GM21825 (cell line): ENCODE results near the gene RARRES2.
"Not testable (repeated sequence)": the region's sequence is repeated elsewhere in the genome, so short reads cannot be mapped to it uniquely, and the experiment has no call there.

ENCODE experiments used
- ATAC-seq: cut with Tn5 transposase; IDR thresholded peaks from one replicate; pipeline ENCODE4 v1.9.1; 2021; ENCODE audit warnings: mild to moderate bottlenecking, moderate library complexity; ENCODE audit not compliant: unreplicated experiment

RARRES2 gene

GRCh38 chr7:150322114-150322832, 19.2 kb downstream of the RARRES2 start:
- no peak for ATAC-seq

GRCh38 chr7:150321788-150322113, 19.7 kb downstream of the RARRES2 start:
- ATAC-seq: no peak

GRCh38 chr7:150317748-150318444, 23.5 kb downstream of the RARRES2 start:
- no peak for ATAC-seq

- not testable (repeated sequence) for ATAC-seq
These were observed 24.4 kb downstream of the RARRES2 start for GRCh38 chr7:150316987-150317386.

- ATAC-seq: no peak
These were observed 26.7 kb downstream of the RARRES2 start for GRCh38 chr7:150314639-150315239.

- ATAC-seq: no peak
These were observed 27.6 kb downstream of the RARRES2 start for GRCh38 chr7:150313870-150314269.

GRCh38 chr7:150313367-150313809, 28.0 kb downstream of the RARRES2 start:
- no peak for ATAC-seq

- ATAC-seq: not testable (repeated sequence)
These were observed 28.6 kb downstream of the RARRES2 start for GRCh38 chr7:150312649-150313366.

- no peak for ATAC-seq
These were observed 29.7 kb downstream of the RARRES2 start for GRCh38 chr7:150311711-150312110.

GRCh38 chr7:150311146-150311545, 30.3 kb downstream of the RARRES2 start:
- no peak for ATAC-seq

GRCh38 chr7:150308575-150308974, 32.9 kb downstream of the RARRES2 start:
- no peak for ATAC-seq

- no peak for ATAC-seq
These were observed 33.5 kb downstream of the RARRES2 start for GRCh38 chr7:150307904-150308303.

GRCh38 chr7:150307129-150307528, 34.3 kb downstream of the RARRES2 start:
- ATAC-seq: no peak

GRCh38 chr7:150306377-150306776, 35.1 kb downstream of the RARRES2 start:
- not testable (repeated sequence) for ATAC-seq

- not testable (repeated sequence) for ATAC-seq
These were observed 35.5 kb downstream of the RARRES2 start for GRCh38 chr7:150305903-150306284.

- not testable (repeated sequence) for ATAC-seq
These were observed 36.0 kb downstream of the RARRES2 start for GRCh38 chr7:150305259-150305902.

- ATAC-seq: not testable (repeated sequence)
These were observed 36.8 kb downstream of the RARRES2 start for GRCh38 chr7:150304499-150305258.

- ATAC-seq: not testable (repeated sequence)
These were observed 38.5 kb downstream of the RARRES2 start for GRCh38 chr7:150302908-150303310.

- ATAC-seq: not testable (repeated sequence)
These were observed 43.5 kb downstream of the RARRES2 start for GRCh38 chr7:150297978-150298377.

GRCh38 chr7:150296802-150297201, 44.6 kb downstream of the RARRES2 start:
- not testable (repeated sequence) for ATAC-seq
